HEK293 (cell line): ENCODE measurements around the gene MATN1.

Experiments used
- CTCF ChIA-PET: fragments of 350-600 bp; formaldehyde crosslinking; extraction: SDS; loops from one replicate; lab custom pipeline; 2021; ENCODE audit warnings: antibody characterized with exemption; lab: Yijun Ruan, JAX
- POLR2A ChIA-PET: fragments of 300-600 bp; formaldehyde crosslinking; extraction: SDS; loops from one replicate; lab custom pipeline; 2020; ENCODE audit warnings: antibody characterized with exemption, inconsistent platforms; lab: Yijun Ruan, JAX
- H3K27ac ChIP-seq: fragments of 200-500 bp; sonication (Bioruptor generic); 2 replicates; pipeline ENCODE4 v1.5.1; 2014; ENCODE audit warnings: low read depth, low read length, control low read depth, inconsistent platforms; ENCODE audit errors: extremely low read depth
- H3K36me3 ChIP-seq, 2 experiments: fragments of 200-500 bp in 1 of 2; sonication (Bioruptor generic) in 1 of 2; 1 replicate in 1 of 2; 2 replicates in 1 of 2; pipeline ENCODE4 v1.5.1; 2014 to 2017; ENCODE audit warnings: inconsistent platforms in 2 of 2, low read length in 2 of 2; ENCODE audit not compliant: control insufficient read depth in 2 of 2, insufficient read depth in 1 of 2
- H3K4me1 ChIP-seq: fragments of 200-500 bp; sonication (Bioruptor generic); 2 replicates; pipeline ENCODE4 v1.5.1; 2014; ENCODE audit warnings: mild to moderate bottlenecking, low read length, inconsistent platforms; ENCODE audit not compliant: control insufficient read depth, insufficient read depth
- H3K4me3 ChIP-seq: 2 replicates; pipeline ENCODE4 v1.5.1; 2011; ENCODE audit warnings: low read depth, mild to moderate bottlenecking, control low read depth, low read length, moderate library complexity
- H3K9me3 ChIP-seq: fragments of 200-500 bp; sonication (Bioruptor generic); 2 replicates; pipeline ENCODE4 v1.5.1; 2014; ENCODE audit warnings: low read depth, low read length, inconsistent platforms; ENCODE audit not compliant: control insufficient read depth, insufficient read depth
- GFI1B ChIP-seq: fragments of 450-650 bp; formaldehyde crosslinking; IDR thresholded peaks from 2 replicates; pipeline ENCODE4 v1.5.1; 2016; ENCODE audit warnings: missing biosample characterization, missing genetic modification characterization
- GLI4 ChIP-seq: fragments of 450-650 bp; formaldehyde crosslinking; IDR thresholded peaks from 2 replicates; pipeline ENCODE4 v1.5.1; 2016; ENCODE audit warnings: missing biosample characterization, missing genetic modification characterization
- GLIS2 ChIP-seq: fragments of 450-650 bp; formaldehyde crosslinking; IDR thresholded peaks from 2 replicates; pipeline ENCODE4 v1.5.1; 2016; ENCODE audit warnings: missing biosample characterization, missing genetic modification characterization
- IKZF3 ChIP-seq: fragments of 450-650 bp; IDR thresholded peaks from 2 replicates; pipeline ENCODE4 v1.5.0; 2018; ENCODE audit warnings: missing biosample characterization, mild to moderate bottlenecking, missing genetic modification characterization, moderate library complexity
- MYNN ChIP-seq: fragments of 450-650 bp; formaldehyde crosslinking; IDR thresholded peaks from 2 replicates; pipeline ENCODE4 v1.5.1; 2016; ENCODE audit warnings: missing biosample characterization, missing genetic modification characterization, borderline replicate concordance
- PRDM1 ChIP-seq: fragments of 450-650 bp; formaldehyde crosslinking; IDR thresholded peaks from 2 replicates; pipeline ENCODE4; 2016; ENCODE audit warnings: missing biosample characterization, missing genetic modification characterization
- ZBTB20 ChIP-seq: fragments of 450-650 bp; formaldehyde crosslinking; IDR thresholded peaks from 2 replicates; pipeline ENCODE4 v1.5.1; 2016; ENCODE audit warnings: missing biosample characterization, missing genetic modification characterization
- ZBTB7A ChIP-seq: fragments of 450-650 bp; formaldehyde crosslinking; IDR thresholded peaks from 2 replicates; pipeline ENCODE4 v1.5.1; 2016; ENCODE audit warnings: low read depth, missing biosample characterization, missing genetic modification characterization
- ZFP69B ChIP-seq: fragments of 450-650 bp; formaldehyde crosslinking; IDR thresholded peaks from 2 replicates; pipeline ENCODE4 v1.5.1; 2016; ENCODE audit warnings: missing biosample characterization, missing genetic modification characterization
- ZNF112 ChIP-seq: fragments of 450-650 bp; formaldehyde crosslinking; IDR thresholded peaks from 2 replicates; pipeline ENCODE4 v1.5.0; 2017; ENCODE audit warnings: missing biosample characterization, missing genetic modification characterization
- ZNF138 ChIP-seq: fragments of 450-650 bp; formaldehyde crosslinking; IDR thresholded peaks from 2 replicates; pipeline ENCODE4 v1.5.1; 2016; ENCODE audit warnings: missing biosample characterization, missing genetic modification characterization, borderline replicate concordance
- ZNF16 ChIP-seq: fragments of 450-650 bp; formaldehyde crosslinking; IDR thresholded peaks from 2 replicates; pipeline ENCODE4 v1.5.1; 2016; ENCODE audit warnings: low read depth, missing biosample characterization, missing genetic modification characterization
- ZNF174 ChIP-seq: fragments of 450-650 bp; formaldehyde crosslinking; IDR thresholded peaks from 2 replicates; pipeline ENCODE4 v1.5.0; 2017; ENCODE audit warnings: missing biosample characterization, mild to moderate bottlenecking, missing genetic modification characterization
- ZNF366 ChIP-seq: fragments of 450-650 bp; formaldehyde crosslinking; conservative IDR thresholded peaks from 2 replicates; pipeline ENCODE4 v1.5.1; 2016; ENCODE audit warnings: missing biosample characterization, missing genetic modification characterization
- ZNF701 ChIP-seq: fragments of 450-650 bp; formaldehyde crosslinking; IDR thresholded peaks from 2 replicates; pipeline ENCODE4 v1.5.1; 2016; ENCODE audit warnings: missing biosample characterization, missing genetic modification characterization
- ZNF785 ChIP-seq: fragments of 450-650 bp; formaldehyde crosslinking; IDR thresholded peaks from 2 replicates; pipeline ENCODE4 v1.5.1; 2016; ENCODE audit warnings: missing biosample characterization, missing genetic modification characterization
- ZSCAN23 ChIP-seq: fragments of 450-650 bp; formaldehyde crosslinking; IDR thresholded peaks from 2 replicates; pipeline ENCODE4 v1.5.1; 2016; ENCODE audit warnings: missing biosample characterization, missing genetic modification characterization
- ZXDB ChIP-seq: fragments of 450-650 bp; formaldehyde crosslinking; IDR thresholded peaks from 2 replicates; pipeline ENCODE4 v1.5.1; 2016; ENCODE audit warnings: missing biosample characterization, missing genetic modification characterization
- TF ChIP-seq, protein P1 (sequence below): fragments of 450-650 bp; formaldehyde crosslinking; IDR thresholded peaks from 2 replicates; pipeline ENCODE4 v1.5.1; 2016; ENCODE audit warnings: missing biosample characterization, missing genetic modification characterization
- TF ChIP-seq, protein P2 (sequence below): fragments of 450-650 bp; formaldehyde crosslinking; IDR thresholded peaks from 2 replicates; pipeline ENCODE4 v1.5.1; 2016; ENCODE audit warnings: missing biosample characterization, missing genetic modification characterization
- TF ChIP-seq, protein P3 (sequence below): fragments of 450-650 bp; formaldehyde crosslinking; IDR thresholded peaks from 2 replicates; pipeline ENCODE4 v1.5.1; 2016; ENCODE audit warnings: missing biosample characterization, missing genetic modification characterization

MATN1 gene

DNA sequence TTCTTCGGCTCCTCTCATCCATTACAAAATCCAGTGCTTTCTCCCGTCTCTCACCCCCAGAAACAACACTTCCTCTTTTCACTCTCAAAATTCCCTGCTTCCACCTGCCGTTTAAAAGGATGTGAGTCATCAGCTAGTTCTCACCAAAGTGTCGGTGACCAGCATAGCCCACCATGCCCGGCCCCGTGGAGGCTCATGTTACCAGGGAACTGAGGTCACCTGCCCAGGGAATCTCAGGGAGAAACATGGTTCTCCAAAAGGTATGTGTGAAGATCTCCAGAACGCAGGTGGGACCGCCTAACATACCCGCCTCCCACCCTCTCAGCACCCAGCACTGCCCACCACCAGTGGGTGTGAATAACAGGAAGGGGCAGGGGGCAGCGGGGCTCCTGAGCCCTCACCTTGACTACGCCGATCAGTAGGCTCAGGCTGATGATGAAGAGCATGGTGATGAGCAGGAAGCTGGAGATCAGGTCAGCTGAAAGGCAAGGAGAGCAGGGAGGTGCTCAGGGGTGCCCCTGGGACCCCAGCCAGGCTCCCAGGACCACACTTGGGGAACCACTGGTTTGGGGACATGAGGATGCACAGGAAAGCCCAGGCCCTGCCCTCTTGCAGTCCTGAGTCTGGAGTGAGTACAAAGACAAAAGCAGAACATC, 18.0 kb upstream of the MATN1 start:
- POLR2A ChIA-PET, result no interaction called here
- H3K27ac ChIP-seq, result no peak overlapping the region
- TF ChIP-seq ZSCAN23 (tag by site-specific recombination), result no peak
- TF ChIP-seq, protein P1, sequence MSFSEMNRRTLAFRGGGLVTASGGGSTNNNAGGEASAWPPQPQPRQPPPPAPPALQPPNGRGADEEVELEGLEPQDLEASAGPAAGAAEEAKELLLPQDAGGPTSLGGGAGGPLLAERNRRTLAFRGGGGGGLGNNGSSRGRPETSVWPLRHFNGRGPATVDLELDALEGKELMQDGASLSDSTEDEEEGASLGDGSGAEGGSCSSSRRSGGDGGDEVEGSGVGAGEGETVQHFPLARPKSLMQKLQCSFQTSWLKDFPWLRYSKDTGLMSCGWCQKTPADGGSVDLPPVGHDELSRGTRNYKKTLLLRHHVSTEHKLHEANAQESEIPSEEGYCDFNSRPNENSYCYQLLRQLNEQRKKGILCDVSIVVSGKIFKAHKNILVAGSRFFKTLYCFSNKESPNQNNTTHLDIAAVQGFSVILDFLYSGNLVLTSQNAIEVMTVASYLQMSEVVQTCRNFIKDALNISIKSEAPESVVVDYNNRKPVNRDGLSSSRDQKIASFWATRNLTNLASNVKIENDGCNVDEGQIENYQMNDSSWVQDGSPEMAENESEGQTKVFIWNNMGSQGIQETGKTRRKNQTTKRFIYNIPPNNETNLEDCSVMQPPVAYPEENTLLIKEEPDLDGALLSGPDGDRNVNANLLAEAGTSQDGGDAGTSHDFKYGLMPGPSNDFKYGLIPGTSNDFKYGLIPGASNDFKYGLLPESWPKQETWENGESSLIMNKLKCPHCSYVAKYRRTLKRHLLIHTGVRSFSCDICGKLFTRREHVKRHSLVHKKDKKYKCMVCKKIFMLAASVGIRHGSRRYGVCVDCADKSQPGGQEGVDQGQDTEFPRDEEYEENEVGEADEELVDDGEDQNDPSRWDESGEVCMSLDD (tag by site-specific recombination), result no peak
- no peak for TF ChIP-seq ZNF138 (tag by site-specific recombination)
- 0 out of 2 replicates have a peak, but pooled peaks have one; percentile 11 for TF ChIP-seq GLIS2 (tag by site-specific recombination)
- no peak for TF ChIP-seq ZNF785 (tag by site-specific recombination)
- TF ChIP-seq ZNF16, result no peak
- TF ChIP-seq ZBTB7A, result 0 out of 2 replicates have a peak, but pooled peaks have one; percentile 10
- no peak for TF ChIP-seq ZNF366 (tag by site-specific recombination)
- TF ChIP-seq ZNF701, result no peak
- no peak for TF ChIP-seq ZNF112 (tag by site-specific recombination)
- no peak for TF ChIP-seq IKZF3
- no peak for TF ChIP-seq GFI1B (tag by site-specific recombination)
- TF ChIP-seq, protein P2, sequence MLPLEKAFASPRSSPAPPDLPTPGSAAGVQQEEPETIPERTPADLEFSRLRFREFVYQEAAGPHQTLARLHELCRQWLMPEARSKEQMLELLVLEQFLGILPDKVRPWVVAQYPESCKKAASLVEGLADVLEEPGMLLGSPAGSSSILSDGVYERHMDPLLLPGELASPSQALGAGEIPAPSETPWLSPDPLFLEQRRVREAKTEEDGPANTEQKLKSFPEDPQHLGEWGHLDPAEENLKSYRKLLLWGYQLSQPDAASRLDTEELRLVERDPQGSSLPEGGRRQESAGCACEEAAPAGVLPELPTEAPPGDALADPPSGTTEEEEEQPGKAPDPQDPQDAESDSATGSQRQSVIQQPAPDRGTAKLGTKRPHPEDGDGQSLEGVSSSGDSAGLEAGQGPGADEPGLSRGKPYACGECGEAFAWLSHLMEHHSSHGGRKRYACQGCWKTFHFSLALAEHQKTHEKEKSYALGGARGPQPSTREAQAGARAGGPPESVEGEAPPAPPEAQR (tag by site-specific recombination), result no peak
- TF ChIP-seq, protein P3, sequence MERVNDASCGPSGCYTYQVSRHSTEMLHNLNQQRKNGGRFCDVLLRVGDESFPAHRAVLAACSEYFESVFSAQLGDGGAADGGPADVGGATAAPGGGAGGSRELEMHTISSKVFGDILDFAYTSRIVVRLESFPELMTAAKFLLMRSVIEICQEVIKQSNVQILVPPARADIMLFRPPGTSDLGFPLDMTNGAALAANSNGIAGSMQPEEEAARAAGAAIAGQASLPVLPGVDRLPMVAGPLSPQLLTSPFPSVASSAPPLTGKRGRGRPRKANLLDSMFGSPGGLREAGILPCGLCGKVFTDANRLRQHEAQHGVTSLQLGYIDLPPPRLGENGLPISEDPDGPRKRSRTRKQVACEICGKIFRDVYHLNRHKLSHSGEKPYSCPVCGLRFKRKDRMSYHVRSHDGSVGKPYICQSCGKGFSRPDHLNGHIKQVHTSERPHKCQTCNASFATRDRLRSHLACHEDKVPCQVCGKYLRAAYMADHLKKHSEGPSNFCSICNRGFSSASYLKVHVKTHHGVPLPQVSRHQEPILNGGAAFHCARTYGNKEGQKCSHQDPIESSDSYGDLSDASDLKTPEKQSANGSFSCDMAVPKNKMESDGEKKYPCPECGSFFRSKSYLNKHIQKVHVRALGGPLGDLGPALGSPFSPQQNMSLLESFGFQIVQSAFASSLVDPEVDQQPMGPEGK (tag by site-specific recombination), result peak; percentile 25; the same call in 1 of the 2 replicates
- no peak for TF ChIP-seq ZFP69B (tag by site-specific recombination)
- no peak for TF ChIP-seq ZNF174 (tag by site-specific recombination)
- no peak for TF ChIP-seq ZXDB (tag by site-specific recombination)
- TF ChIP-seq ZBTB20 (tag by site-specific recombination), result no peak
- peak; percentile 75 for TF ChIP-seq PRDM1 (tag by site-specific recombination)
- no peak for TF ChIP-seq GLI4
- TF ChIP-seq MYNN (tag by site-specific recombination), result no peak

More for the DNA sequence above, 18.0 kb upstream of the MATN1 start:
- H3K4me3 ChIP-seq, result no peak overlapping the region
- H3K4me1 ChIP-seq, result no peaks in the 10 kb centered on the region
- CTCF ChIA-PET, result interaction anchor here (1.1 kb wide), 1 partner anchor 41 kb away, joined by 5 read pairs; no protein-coding TSS in a partner anchor
- no peaks in the 10 kb centered on the region for H3K9me3 ChIP-seq
- H3K36me3 ChIP-seq, result no peaks in the 10 kb centered on the region
